ENCODE data around the gene MISP3.

- TF ChIP-seq POLR2A (IDR thresholded peaks at IDR 0.05) (no peak), CTCF (IDR thresholded peaks at IDR 0.05) (no peak), POLR2AphosphoS5 (IDR thresholded peaks at IDR 0.05) (no peak)
These were observed 43.9 kb downstream of the MISP3 start for GRCh38 chr19:14116525-14116917.
